Neural cell (in vitro differentiated cells): Measurements from ENCODE around the gene MRNIP.

Source experiments
- CTCF ChIP-seq: fragments of 450-650 bp; IDR thresholded peaks from 2 replicates; pipeline ENCODE4 v1.5.1; 2014; ENCODE audit warnings: antibody characterized with exemption, mild to moderate bottlenecking, moderate library complexity; ENCODE audit not compliant: poor library complexity, severe bottlenecking
- EP300 ChIP-seq: fragments of 450-650 bp; conservative IDR thresholded peaks from 2 replicates; pipeline ENCODE4 v1.6.1; 2014; ENCODE audit warnings: antibody characterized with exemption, mild to moderate bottlenecking, moderate library complexity; ENCODE audit not compliant: poor library complexity, severe bottlenecking
- EZH2 ChIP-seq: fragments of 200-600, 300-800 bp; shearing (Covaris generic), sonication (generic); IDR thresholded peaks from 2 replicates; pipeline ENCODE4 v1.6.1; 2014; ENCODE audit warnings: antibody characterized with exemption, low read length, borderline replicate concordance, mild to moderate bottlenecking; ENCODE audit not compliant: insufficient read depth, poor library complexity, severe bottlenecking
- MXI1 ChIP-seq: fragments of 450-650 bp; conservative IDR thresholded peaks from 2 replicates; pipeline ENCODE4 v1.6.1; 2014; ENCODE audit warnings: antibody characterized with exemption, mild to moderate bottlenecking; ENCODE audit not compliant: poor library complexity, severe bottlenecking
- POLR2AphosphoS5 ChIP-seq: IDR thresholded peaks from 2 replicates; pipeline ENCODE4 v1.6.1; 2012
- RAD21 ChIP-seq: fragments of 450-650 bp; conservative IDR thresholded peaks from 2 replicates; pipeline ENCODE4 v1.6.1; 2014; ENCODE audit warnings: antibody characterized with exemption, mild to moderate bottlenecking, moderate library complexity
- REST ChIP-seq: IDR thresholded peaks from 2 replicates; pipeline ENCODE4 v1.6.1; 2012; ENCODE audit warnings: borderline replicate concordance
- SMC3 ChIP-seq: fragments of 450-650 bp; conservative IDR thresholded peaks from 2 replicates; pipeline ENCODE4 v1.6.1; 2014; ENCODE audit warnings: antibody characterized with exemption, mild to moderate bottlenecking, moderate library complexity; ENCODE audit not compliant: poor library complexity
- TAF1 ChIP-seq: IDR thresholded peaks from 2 replicates; pipeline ENCODE4 v1.6.1; 2012; ENCODE audit warnings: low read depth

- no peak for TF ChIP-seq TAF1
- TF ChIP-seq CTCF, result no peak
- TF ChIP-seq POLR2AphosphoS5, result no peak
- TF ChIP-seq EZH2, result no peak
- no peak for TF ChIP-seq REST
- TF ChIP-seq EP300, result no peak
- TF ChIP-seq SMC3, result no peak
- TF ChIP-seq RAD21, result no peak
- no peak for TF ChIP-seq MXI1
Measured at GRCh38 chr5:179867476-179867875, 8.9 kb upstream of the MRNIP start.
